H9 (cell line): ENCODE data around the gene GASK1B. TPM values are rescaled to one million over a fixed set of nuclear protein-coding genes. Genes with fewer than 3 reads are reported as not detected.

Source experiments
- DNase-seq: peaks from one replicate; pipeline ENCODE4 v3.0.0-alpha.2; 2017
- H2AFZ ChIP-seq: one replicate; pipeline ENCODE4 v1.6.1; 2013; ENCODE audit warnings: mild to moderate bottlenecking, low read length, control low read depth, moderate library complexity
- H2AK5ac ChIP-seq: 2 replicates; pipeline ENCODE4 v1.6.1; 2013; ENCODE audit warnings: low read length, control low read depth, mixed read lengths; ENCODE audit not compliant: insufficient read length
- H2BK120ac ChIP-seq: one replicate; pipeline ENCODE4 v1.6.1; 2013; ENCODE audit warnings: low read depth, mild to moderate bottlenecking, low read length, control low read depth, inconsistent platforms; ENCODE audit not compliant: poor library complexity, severe bottlenecking
- H2BK12ac ChIP-seq: 2 replicates; pipeline ENCODE4 v1.6.1; 2013; ENCODE audit warnings: low read length, control low read depth, mixed read lengths, low read depth; ENCODE audit not compliant: insufficient read length
- H2BK15ac ChIP-seq: 2 replicates; pipeline ENCODE4 v1.6.1; 2013; ENCODE audit warnings: low read depth, low read length, control low read depth
- H2BK20ac ChIP-seq: one replicate; pipeline ENCODE4 v1.6.1; 2013; ENCODE audit warnings: low read depth, mild to moderate bottlenecking, low read length, control low read depth, inconsistent platforms; ENCODE audit not compliant: poor library complexity, severe bottlenecking
- H2BK5ac ChIP-seq: 2 replicates; pipeline ENCODE4 v1.6.1; 2013; ENCODE audit warnings: low read length, control low read depth, mixed read lengths; ENCODE audit not compliant: insufficient read length
- H3K14ac ChIP-seq: 2 replicates; pipeline ENCODE4 v1.6.1; 2013; ENCODE audit warnings: low read length, control low read depth; ENCODE audit not compliant: insufficient read depth
- H3K18ac ChIP-seq: 2 replicates; pipeline ENCODE4 v1.6.1; 2013; ENCODE audit warnings: low read depth, mild to moderate bottlenecking, mixed read lengths, low read length, control low read depth; ENCODE audit not compliant: insufficient read length
- H3K23ac ChIP-seq: 2 replicates; pipeline ENCODE4 v1.6.1; 2013; ENCODE audit warnings: low read length, control low read depth, mixed read lengths, low read depth; ENCODE audit not compliant: insufficient read length
- H3K23me2 ChIP-seq: 2 replicates; pipeline ENCODE4 v1.6.1; 2013; ENCODE audit warnings: low read depth, mild to moderate bottlenecking, mixed read lengths, low read length, control low read depth; ENCODE audit not compliant: insufficient read length, poor library complexity, severe bottlenecking
- H3K27ac ChIP-seq: 2 replicates; pipeline ENCODE4 v1.5.1; 2013; ENCODE audit warnings: low read length, control low read depth, mixed read lengths, low read depth; ENCODE audit not compliant: insufficient read length
- H3K27me3 ChIP-seq: 2 replicates; pipeline ENCODE4 v1.6.1; 2013; ENCODE audit warnings: low read length, control low read depth, inconsistent platforms; ENCODE audit not compliant: insufficient read depth
- H3K4ac ChIP-seq: 2 replicates; pipeline ENCODE4 v1.6.1; 2013; ENCODE audit warnings: low read depth, mild to moderate bottlenecking, control low read depth, inconsistent platforms, low read length, moderate library complexity
- H3K4me1 ChIP-seq: 2 replicates; pipeline ENCODE4 v1.6.1; 2013; ENCODE audit warnings: low read length, control low read depth, inconsistent platforms; ENCODE audit not compliant: insufficient read depth
- H3K4me2 ChIP-seq: 2 replicates; pipeline ENCODE4 v1.6.1; 2013; ENCODE audit warnings: low read length, control low read depth, mixed read lengths; ENCODE audit not compliant: insufficient read length, insufficient read depth
- H3K56ac ChIP-seq: 2 replicates; pipeline ENCODE4 v1.6.1; 2013; ENCODE audit warnings: low read depth, mild to moderate bottlenecking, mixed read lengths, low read length, control low read depth; ENCODE audit not compliant: insufficient read length
- H3K79me1 ChIP-seq: 2 replicates; pipeline ENCODE4 v1.6.1; 2013; ENCODE audit warnings: low read depth, mild to moderate bottlenecking, moderate library complexity, low read length, control low read depth, inconsistent platforms; ENCODE audit not compliant: insufficient read depth, poor library complexity, severe bottlenecking
- H3K79me2 ChIP-seq: 2 replicates; pipeline ENCODE4 v1.6.1; 2013; ENCODE audit warnings: low read length, control low read depth, inconsistent platforms; ENCODE audit not compliant: insufficient read depth
- H3K9ac ChIP-seq: 2 replicates; pipeline ENCODE4 v1.6.1; 2013; ENCODE audit warnings: low read length, control low read depth, mixed read lengths; ENCODE audit not compliant: insufficient read length; ENCODE audit errors: extremely low read depth
- H3K9me3 ChIP-seq: one replicate; pipeline ENCODE4 v1.6.1; 2013; ENCODE audit warnings: low read depth, low read length, inconsistent platforms; ENCODE audit not compliant: control insufficient read depth
- H3T11ph ChIP-seq: one replicate; pipeline ENCODE4 v1.6.1; 2013; ENCODE audit warnings: mild to moderate bottlenecking, low read length, control low read depth, inconsistent platforms
- H4K20me1 ChIP-seq: one replicate; pipeline ENCODE4 v1.6.1; 2013; ENCODE audit not compliant: control insufficient read depth, insufficient read length, insufficient read depth
- H4K5ac ChIP-seq: 2 replicates; pipeline ENCODE4 v1.6.1; 2013; ENCODE audit warnings: low read depth, mild to moderate bottlenecking, mixed read lengths, low read length, control low read depth; ENCODE audit not compliant: insufficient read length
- H4K8ac ChIP-seq: replicated peaks from 2 replicates; pipeline ENCODE4 v1.6.1; 2013; ENCODE audit warnings: low read length, control low read depth, mixed read lengths, low read depth; ENCODE audit not compliant: insufficient read length
- H4K91ac ChIP-seq: 2 replicates; pipeline ENCODE4 v1.6.1; 2013; ENCODE audit warnings: low read depth, mild to moderate bottlenecking, moderate library complexity, mixed read lengths, low read length, control low read depth; ENCODE audit not compliant: insufficient read length
- H3K27ac Mint-ChIP-seq, 3 experiments: 2 replicates in 2 of 3; 3 replicates in 1 of 3; pipeline ENCODE4 v1.8.0; 2020 to 2021; ENCODE audit warnings: mixed read lengths in 3 of 3, mild to moderate bottlenecking in 1 of 3, moderate library complexity in 1 of 3
- H3K27me3 Mint-ChIP-seq: 2 replicates; pipeline ENCODE4 v1.8.0; 2021; ENCODE audit warnings: low read depth, mild to moderate bottlenecking, moderate library complexity, mixed read lengths
- H3K36me3 Mint-ChIP-seq, 3 experiments: 2 replicates in 2 of 3; 3 replicates in 1 of 3; pipeline ENCODE4 v1.8.0; 2020 to 2021; ENCODE audit warnings: low read depth in 3 of 3, mixed read lengths in 3 of 3; ENCODE audit not compliant: insufficient read depth in 1 of 3
- H3K4me1 Mint-ChIP-seq, 2 experiments: 2 replicates each; pipeline ENCODE4 v1.8.0; 2020; ENCODE audit warnings: mixed read lengths in 2 of 2
- H3K4me3 Mint-ChIP-seq, 2 experiments: 2 replicates in 1 of 2; 3 replicates in 1 of 2; pipeline ENCODE4 v1.8.0; 2020 to 2021; ENCODE audit warnings: mild to moderate bottlenecking in 2 of 2, mixed read lengths in 2 of 2, moderate library complexity in 1 of 2
- H3K9me3 Mint-ChIP-seq, 2 experiments: 2 replicates in 1 of 2; 3 replicates in 1 of 2; pipeline ENCODE4 v1.8.0; 2020; ENCODE audit warnings: mild to moderate bottlenecking in 2 of 2, mixed read lengths in 2 of 2, moderate library complexity in 1 of 2
- CTCF ChIP-seq: fragments of 200-600 bp; sonication (generic); conservative IDR thresholded peaks from 3 replicates; pipeline ENCODE4 v1.8.0; 2021; ENCODE audit warnings: antibody characterized with exemption, mild to moderate bottlenecking
- WGBS: extraction: QIAGEN DNeasy Blood & Tissue Kit; methylation state at CpG from one replicate; pipeline ENCODE4 v1.1.7; 2013; ENCODE audit warnings: missing lambda C conversion rate, low lambda C conversion rate, mixed read lengths; ENCODE audit not compliant: insufficient read length; ENCODE audit errors: extremely low coverage; 5-methylcytosine and 5-hydroxymethylcytosine counted together
- total RNA-seq: library from RNA; stranded (reverse); gene quantifications from 2 replicates; pipeline ENCODE4 v1.2.1, GENCODE V29; 2021

The GASK1B gene
- total RNA-seq, 1 experiment from 2014 or later, result not detected

- H3K27ac ChIP-seq, result no peak overlapping the region
- H3K14ac ChIP-seq, result no peak overlapping the region
- H3K23me2 ChIP-seq, result no peaks in the 10 kb centered on the region
- H3K27me3 Mint-ChIP-seq, result no peaks in the 10 kb centered on the region
- H3K4me3 Mint-ChIP-seq, result no peak overlapping the region
- H3K23ac ChIP-seq, result no peak overlapping the region
- no peak for TF ChIP-seq CTCF
- no peaks in the 10 kb centered on the region for H3K4me1 ChIP-seq
- H2BK15ac ChIP-seq, result no peak overlapping the region
- no peaks in the 10 kb centered on the region for H3K79me2 ChIP-seq
- no peak overlapping the region for H3K4ac ChIP-seq
- no peak overlapping the region for H3K27ac Mint-ChIP-seq
- no peak overlapping the region for H4K91ac ChIP-seq
- H2BK20ac ChIP-seq, result no peak overlapping the region
- no peaks in the 10 kb centered on the region for H4K20me1 ChIP-seq
- no peaks in the 10 kb centered on the region for H3K36me3 Mint-ChIP-seq
- no peak overlapping the region for H3K18ac ChIP-seq
- no peak overlapping the region for H4K5ac ChIP-seq
- H3K56ac ChIP-seq, result no peak overlapping the region
- H2BK120ac ChIP-seq, result no peak overlapping the region
- no peak overlapping the region for H2BK12ac ChIP-seq
- H3T11ph ChIP-seq, result no peak overlapping the region
- no peak overlapping the region for H3K4me2 ChIP-seq
- H3K79me1 ChIP-seq, result no peaks in the 10 kb centered on the region
- H3K9ac ChIP-seq, result no peak overlapping the region
- H3K9me3 Mint-ChIP-seq, result peaks cover 0 to 5% of the 10 kb centered on the region in 2 experiments; a peak in 3 of 5 replicates
- H3K9me3 ChIP-seq, result no peaks in the 10 kb centered on the region
- no CpG with 5 or more reads among the region's 1 CpG for WGBS
- H3K4me1 Mint-ChIP-seq, result no peaks in the 10 kb centered on the region
- no peak for DNase-seq
- no peak overlapping the region for H4K8ac ChIP-seq
- H3K27me3 ChIP-seq, result no peaks in the 10 kb centered on the region
- H2AK5ac ChIP-seq, result no peak overlapping the region
- no peak overlapping the region for H2AFZ ChIP-seq
- no peak overlapping the region for H2BK5ac ChIP-seq
These were observed 29.7 kb upstream of the GASK1B start for GRCh38 chr4:158202481-158202880.
